ENCODE data around the gene MRPL58.
A peak's percentile ranks its signal among the peaks of the same experiment; 100 is the strongest.
"Not testable (repeated sequence)": the region's sequence is repeated elsewhere in the genome, so short reads cannot be mapped to it uniquely, and the experiment has no call there.

The MRPL58 gene

DNA sequence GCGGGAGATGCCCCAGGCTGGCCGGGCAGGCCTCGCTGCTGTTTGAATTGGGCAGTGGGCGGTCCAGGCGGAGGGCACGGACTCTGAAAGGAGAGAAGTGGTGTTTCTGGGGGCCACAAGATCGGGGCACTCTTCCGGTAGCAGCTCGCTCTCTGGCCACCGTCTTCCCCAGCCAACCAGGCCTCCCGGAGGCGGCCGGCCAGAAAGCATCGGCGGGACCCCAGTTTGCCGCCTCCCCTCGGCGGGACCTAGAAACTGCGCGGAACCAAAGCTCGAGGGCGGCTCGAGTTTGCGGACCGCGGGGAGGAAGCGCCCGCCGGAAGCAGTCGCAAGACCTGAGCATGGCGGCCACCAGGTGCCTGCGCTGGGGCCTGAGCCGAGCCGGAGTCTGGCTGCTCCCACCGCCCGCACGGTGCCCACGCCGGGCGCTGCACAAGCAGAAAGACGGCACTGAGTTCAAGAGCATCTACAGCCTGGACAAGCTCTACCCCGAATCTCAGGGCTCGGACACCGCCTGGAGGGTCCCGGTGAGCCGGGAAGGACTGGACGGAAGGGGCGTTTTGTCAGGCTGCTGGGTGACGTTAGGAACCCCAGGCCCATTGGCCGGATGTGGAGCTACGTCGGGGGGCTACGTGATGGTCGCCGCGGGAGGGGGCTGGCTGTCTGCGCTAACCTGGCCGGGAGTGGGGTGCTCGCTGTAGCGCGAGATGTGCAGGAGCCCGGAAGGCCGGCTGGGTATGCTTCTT lies at the start of gene MRPL58:
MRPL58 (plus strand) TSS at position 325 of the 746 bp plus-strand sequence; CDS start at position 342, 17 bp downstream.
- DNase-seq (ENCODE audit: low spot score), result peak; percentile 84

DNA sequence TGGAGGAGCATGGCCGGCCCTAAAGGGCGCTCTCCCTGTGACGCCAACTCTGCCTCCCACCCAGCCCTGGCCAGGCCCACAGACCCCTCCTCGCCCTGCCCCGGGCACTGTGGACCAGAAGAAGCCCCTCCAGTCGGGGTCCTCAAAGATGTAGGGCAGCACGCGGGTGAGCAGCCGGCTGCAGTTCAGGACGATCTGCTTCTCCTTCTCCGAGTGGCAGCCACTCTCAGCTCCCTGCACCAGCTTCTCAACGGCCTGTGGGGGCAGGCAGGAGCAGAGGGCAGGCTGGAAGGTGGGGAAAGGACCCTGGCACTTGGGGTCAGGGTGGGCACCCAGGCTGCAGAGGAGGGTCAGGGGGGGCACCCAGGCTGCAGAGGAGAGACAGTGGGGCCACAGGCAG lies 48.8 kb upstream of the MRPL58 start:
- DNase-seq (ENCODE audit: low spot score), result no peak

DNA sequence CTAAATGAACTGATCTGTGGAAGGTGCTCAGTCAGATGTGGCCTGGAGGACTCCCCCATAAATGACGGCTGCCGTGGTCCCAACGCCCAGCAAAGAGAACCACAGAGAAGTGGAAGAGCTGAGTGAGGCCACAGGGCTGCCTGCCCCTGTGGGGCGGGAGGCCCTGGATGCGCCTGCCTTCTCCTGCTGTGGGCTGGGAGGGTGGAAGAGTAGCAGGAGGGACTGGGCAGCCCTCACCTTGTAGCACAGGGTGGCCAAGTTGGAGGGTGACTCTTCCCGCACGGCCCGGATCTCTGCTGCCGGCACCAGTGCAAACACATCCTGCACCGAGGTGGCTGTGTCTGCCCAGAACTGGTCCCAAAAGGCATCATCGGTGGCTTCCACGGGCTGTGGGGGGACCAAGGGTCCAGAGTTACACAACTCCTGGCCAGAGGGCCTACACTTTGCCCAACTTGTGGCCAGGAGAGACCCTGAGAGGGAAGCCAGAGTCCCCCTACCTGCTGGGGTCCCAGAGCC lies 48.2 kb upstream of the MRPL58 start:
- DNase-seq (ENCODE audit: low spot score), result no peak

DNA sequence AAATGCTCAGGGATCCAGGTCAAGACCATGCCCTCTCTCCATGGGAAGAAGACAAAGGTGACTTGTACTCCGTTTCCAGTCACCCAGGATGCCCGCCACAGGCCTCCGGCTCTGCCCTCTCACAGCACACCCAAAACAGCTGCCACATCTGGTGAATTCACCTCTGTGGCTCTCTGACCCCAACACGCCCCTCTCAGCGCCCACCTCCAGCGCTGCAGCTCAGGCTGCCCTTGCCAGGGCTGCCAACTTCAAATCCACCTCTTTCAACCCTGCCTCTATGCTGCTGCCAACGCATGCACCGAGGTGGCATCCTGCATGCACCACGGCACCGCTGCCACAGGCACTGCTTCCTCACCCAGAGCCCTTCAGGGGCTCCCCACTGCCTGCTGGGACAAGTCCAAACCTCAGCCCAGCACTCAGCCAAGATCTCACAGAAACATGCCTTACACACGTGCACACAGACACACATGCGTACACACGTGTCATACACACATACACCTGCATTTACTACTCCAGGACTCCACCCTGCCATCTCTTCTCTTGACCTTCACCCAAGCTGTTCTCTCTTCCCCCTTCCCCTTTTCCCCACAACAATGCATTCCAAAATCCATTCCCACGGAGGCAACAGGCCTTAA lies 47.4 kb upstream of the MRPL58 start:
- DNase-seq (ENCODE audit: low spot score), result no peak

DNA sequence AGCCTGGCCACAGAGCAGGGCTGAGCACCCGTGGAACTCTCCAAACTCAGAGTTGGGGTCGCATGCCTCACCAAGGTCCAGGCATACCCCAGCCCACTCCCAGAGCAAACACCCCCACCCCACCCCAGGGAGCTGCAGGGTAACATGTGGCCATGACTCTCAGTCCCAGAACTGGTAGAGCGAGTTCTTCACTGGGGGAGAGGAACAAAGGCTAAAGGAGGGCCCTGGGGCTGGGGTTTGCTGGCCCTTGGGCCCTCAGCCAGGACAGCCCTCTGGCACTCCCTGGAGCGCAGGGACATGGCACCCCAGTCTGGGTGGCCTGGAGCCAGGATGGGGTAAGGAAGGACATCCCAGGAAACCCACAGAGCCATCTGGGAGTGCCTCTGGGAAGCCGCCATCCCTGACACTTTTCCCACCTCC lies 44.1 kb upstream of the MRPL58 start:
- no peak for DNase-seq (ENCODE audit: low spot score)

DNA sequence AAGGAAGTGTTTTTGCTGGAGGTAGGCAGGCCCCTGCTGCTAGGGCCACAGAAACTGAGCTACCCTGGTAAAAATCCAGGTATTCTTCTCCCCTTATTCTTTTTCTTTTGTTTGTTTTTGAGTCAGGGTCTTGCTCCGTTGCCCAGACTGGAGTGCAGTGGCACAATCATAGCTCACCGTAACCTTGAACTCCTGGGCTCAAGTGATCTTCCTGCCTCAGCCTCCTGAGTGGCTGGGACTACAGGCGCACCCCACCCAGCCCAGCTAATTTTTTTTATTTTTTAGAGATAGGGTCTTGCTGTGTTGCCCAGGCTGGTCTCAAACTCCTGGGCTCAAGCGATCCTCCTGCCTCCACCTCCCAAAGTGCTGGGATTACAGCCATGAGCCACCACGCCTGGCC lies 43.0 kb upstream of the MRPL58 start:
- DNase-seq (ENCODE audit: low spot score), result not testable (repeated sequence)

DNA sequence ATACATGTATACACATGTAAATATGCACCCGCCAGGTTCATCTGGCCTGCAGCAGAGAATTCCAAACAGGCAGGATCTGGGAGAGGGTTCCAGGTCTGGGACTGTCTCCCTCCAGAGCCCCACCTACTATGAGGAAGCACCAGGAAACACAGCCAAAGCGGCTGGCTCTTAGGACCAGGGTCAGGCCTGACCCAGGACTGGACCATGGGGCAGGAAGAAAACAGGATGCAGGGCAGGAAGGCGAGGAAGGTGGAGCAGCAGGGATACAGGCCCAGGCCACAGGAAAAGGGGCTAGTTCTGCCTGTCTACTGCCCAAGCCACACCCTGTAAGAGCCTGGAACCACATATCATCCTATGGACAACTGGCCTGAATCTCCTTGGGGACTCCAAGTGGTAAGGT lies 42.1 kb upstream of the MRPL58 start:
- no peak for DNase-seq (ENCODE audit: low spot score)

DNA sequence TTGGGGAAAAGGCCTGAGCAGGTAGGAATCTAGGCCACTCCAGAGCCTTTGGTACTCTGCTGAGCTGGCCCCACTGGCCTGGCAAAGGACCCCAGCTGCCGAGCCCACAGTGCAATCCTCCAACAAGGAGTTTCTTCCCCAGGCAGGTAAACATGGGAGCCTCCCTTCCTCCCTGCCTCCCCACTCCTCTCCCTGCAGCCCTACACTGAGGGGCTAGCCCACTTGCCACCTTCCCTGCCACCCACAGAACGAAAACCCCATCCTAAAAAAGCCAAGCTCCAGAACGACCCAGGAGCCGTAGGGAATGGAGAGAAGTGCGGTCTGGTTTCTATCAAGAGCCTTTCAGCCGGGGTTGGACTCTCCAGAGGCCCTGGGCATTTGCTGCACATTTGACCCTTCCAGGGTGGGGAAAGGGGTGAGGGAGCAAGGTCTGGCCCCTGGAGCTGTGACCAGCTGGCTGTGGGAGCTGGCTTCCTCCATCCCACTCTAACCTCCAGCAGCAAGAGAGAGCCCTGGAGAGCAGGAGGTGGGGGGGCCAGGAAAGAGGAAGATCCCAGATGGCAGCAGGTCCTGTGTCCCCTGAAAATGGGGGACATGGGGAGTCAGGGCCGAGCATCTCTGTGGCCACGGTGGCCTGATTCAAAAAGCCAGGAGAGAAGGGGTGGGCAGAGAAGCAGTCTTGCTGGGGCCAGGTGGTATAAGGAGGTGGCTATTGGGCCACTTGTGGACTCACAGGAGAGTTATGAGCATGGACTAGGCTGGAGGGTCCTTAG lies 41.2 kb upstream of the MRPL58 start:
- DNase-seq (ENCODE audit: low spot score), result no peak

DNA sequence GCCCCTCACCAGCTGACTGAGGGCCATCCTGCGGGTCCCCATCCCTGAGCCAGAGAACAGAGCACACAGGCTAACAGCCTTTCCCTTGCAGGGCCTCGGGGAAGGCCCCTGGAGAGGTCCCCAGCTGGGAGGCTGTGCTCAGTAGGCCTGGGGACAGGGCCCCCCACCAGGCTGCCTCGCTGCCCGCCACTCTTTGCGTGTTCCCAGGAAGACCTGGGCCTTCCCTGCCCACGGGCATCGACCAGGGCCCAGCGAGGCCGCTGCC lies 40.7 kb upstream of the MRPL58 start:
- no peak for DNase-seq (ENCODE audit: low spot score)

DNA sequence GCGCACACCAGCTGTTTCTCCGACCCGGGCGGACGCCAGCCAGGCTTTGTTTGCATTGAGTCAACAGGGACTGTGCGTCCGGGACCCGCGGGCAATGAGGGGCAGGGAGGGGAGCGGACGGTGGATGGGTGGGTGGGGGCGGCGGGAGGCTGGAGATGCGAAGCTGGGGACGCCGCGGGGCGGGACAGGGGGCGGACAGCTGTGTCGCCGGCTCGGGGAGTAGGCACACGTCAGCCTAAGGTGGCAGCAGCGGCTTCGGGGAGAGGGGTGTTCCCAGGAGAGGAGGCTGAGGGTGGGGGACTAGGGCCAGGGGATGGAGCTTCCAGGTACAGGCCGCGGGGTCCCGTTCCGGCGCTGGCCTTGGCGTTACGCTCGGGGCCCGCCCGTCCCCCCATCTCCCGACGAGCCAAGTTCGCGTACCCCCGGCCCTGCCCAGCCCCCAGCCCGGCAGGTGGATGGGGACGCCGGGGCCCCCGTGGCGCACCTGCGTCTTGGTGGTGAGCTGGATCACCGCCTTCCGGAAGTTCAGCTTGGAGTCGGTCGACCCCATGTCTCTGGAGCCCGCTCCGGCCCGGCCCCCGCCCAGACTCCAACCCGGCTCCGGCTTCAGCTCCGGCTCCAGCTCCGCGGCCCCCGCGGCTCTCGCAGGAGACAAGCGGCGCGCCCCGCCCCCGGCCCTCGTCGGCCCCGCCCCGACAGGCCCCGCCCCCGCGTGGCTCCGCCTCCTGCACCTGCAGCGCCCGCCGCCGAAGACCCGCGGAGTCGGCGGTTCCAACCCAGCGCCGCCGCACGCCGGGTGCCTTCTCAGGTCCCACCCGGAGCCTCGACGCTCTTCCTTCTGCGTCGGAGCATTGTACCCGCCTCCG lies 40.1 kb upstream of the MRPL58 start, which contains the start of gene HID1:
HID1 (minus strand) TSS at position 653 of the 866 bp plus-strand sequence; CDS start at position 550, 103 bp downstream.
- peak; percentile 84 for DNase-seq (ENCODE audit: low spot score)

DNA sequence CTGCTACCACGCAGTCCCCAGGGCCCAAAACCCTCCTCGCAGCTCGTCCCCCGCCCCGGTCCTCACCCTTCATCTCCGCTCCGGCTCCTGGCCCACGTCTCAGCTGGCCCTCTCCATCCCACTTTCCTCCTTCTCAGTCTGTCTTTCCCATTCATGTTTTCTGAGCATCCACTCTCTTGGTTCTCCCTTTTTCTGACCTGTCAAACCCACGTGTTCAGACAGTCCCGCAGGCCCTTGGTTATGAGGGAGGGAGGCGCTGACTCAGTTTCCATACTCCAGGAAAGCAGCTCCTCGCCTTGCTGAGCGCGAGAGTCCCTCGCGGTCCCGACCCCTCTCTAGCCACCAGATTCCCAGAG lies 39.5 kb upstream of the MRPL58 start:
- no peak for DNase-seq (ENCODE audit: low spot score)

DNA sequence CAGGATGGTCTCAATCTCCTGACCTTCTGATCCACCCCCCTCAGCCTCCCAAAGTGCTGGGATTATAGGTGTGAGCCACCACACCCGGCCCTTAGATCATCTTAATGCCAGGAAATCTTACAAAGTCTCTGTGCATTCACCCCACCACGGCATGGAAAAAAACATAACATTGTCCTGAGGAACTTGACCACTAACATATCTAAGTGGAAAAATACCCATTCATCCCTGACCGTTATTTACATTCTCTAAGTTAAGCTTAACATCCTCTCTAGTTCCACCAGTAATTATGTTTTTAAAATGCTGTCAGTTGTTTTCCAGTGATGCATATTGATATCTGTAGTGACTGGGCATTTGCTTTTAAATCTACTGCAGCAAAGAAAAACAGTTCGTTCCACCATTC lies 36.5 kb upstream of the MRPL58 start:
- DNase-seq (ENCODE audit: low spot score), result no peak

DNA sequence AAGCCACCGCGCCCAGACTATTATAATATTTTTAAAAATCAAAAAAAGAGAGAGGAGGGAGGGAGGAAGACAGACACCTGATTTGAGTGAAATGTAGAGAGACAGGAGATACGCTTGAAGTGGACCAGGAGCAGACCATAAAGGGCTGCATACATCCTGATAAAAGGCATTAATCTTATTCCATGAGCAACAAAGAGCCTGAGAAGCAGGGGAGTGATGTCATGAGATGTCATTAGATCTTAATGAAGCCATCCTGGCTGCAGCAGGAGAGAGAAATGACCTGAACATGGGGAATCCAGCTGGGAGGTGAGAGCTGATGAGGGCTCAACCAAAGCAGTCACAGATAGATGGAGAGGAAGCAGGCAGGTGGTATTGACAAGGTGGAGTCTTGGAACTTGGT lies 34.7 kb upstream of the MRPL58 start:
- no peak for DNase-seq (ENCODE audit: low spot score)

DNA sequence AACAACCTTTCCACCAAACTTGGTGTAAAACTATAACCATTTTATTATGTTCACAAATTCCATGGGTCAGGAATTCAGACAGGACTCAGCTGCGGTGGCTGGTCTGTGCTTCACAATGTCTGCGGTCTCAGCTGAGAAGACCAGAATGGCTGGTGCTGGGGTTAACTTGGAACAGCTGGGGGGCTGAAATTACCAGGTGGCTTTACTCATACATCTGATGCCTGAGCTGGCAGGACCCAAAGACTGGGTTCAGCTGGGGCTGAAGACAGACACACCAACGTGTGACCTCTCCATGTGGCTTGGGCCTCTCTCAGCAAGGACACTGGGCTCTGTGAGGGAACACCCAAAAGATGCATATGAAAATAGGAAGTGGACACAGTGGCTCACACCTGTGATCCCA lies 34.2 kb upstream of the MRPL58 start:
- no peak for DNase-seq (ENCODE audit: low spot score)

DNA sequence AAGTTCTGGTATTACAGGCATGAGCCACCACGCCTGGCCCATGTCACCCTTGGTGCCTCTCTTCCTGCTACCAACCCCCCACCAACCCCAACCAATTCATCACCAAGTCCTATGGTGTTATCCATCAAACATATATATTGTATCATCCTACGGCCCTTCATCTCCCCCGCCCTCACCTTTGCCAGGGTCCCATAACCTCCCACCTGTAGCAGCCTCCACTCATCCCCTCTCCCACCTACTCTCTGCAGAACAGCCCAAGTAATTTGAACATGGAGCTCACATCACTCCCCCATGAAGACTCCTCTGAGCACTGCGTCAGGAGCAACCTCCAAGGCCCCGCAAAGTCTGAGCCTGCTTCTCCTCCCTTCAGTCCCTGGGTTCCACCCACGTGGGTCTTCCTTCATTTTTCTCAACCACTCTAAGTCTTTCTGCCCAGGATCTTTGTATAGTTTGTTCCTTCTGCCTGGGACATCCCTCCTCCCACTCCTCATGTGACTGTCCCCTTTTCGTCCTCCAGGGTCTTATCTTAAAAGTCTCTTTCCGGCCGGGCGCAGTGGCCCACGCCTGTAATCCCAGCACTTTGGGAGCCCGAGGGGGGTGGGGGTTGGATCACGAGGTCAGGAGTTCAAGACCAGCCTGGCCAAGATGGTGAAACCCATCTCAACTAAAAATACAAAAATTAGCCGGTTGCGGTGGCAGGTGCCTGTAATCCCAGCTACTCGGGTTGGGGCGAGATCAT lies 32.9 kb upstream of the MRPL58 start:
- no peak for DNase-seq (ENCODE audit: low spot score)

DNA sequence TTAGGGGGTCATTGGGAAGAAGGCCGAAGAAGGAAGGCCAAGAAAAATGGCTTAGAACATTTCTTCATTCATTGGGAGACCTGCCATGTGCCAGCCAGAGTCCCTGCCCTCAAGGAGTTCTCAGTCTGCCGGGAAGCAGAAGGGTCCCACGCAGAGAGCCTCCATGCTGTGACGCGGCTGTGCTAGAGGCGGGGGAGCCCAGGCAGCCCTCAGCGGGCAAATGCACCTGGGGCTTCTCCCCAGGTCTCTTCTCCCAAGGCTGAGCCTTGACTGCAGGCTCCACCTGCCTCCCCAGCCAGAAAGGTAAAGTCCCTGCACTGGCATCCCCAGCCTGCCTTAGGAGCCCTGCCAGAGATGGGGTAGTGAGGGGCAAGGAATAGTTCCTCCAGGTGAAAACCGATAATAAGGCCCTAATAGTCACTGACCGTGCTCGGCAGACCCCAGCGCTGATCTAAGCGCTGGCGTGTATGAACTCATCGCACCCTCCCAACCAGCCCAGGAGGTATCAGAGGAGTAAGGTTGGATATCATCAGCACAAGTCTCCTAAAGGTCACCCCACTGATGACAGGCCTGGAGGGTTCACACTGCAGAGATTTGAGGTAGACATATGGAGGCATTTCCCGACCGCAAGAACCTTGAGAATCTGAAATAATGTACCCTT lies 31.0 kb upstream of the MRPL58 start:
- DNase-seq (ENCODE audit: low spot score), result no peak

DNA sequence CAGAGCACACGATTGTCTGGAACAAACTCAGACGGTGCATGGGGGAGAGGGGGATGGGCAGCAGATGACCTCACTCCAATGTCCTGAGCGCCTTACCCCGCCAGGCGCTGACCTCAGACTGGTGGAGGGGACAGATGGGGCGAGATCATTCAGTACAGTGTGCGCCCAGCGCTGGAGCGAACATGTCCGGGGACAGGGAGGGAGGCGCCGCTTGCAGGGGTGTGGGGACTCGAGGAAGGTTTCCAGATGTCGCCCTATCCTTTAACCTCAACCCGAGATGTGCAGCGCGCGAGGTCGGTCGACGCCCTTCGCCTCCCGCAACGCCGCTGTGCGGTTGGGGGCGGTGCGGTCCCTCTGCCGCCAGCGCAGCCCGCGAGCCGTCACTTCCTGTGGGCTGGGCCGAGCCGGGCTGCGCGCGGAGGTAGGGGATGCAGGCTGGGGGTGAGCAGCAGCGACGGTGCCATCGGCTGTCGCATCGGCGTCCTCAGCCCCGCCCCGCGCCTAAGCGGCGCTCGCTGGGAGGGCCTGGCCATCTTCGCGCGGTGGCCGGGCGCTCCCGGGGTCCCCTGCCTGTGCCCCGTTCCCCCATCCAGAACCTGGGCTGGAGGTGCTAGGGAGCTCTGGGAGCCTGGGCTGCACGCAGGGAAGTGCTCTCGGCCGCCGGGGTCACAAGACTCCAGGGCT lies 30.3 kb upstream of the MRPL58 start:
- DNase-seq (ENCODE audit: low spot score), result peak; percentile 92

DNA sequence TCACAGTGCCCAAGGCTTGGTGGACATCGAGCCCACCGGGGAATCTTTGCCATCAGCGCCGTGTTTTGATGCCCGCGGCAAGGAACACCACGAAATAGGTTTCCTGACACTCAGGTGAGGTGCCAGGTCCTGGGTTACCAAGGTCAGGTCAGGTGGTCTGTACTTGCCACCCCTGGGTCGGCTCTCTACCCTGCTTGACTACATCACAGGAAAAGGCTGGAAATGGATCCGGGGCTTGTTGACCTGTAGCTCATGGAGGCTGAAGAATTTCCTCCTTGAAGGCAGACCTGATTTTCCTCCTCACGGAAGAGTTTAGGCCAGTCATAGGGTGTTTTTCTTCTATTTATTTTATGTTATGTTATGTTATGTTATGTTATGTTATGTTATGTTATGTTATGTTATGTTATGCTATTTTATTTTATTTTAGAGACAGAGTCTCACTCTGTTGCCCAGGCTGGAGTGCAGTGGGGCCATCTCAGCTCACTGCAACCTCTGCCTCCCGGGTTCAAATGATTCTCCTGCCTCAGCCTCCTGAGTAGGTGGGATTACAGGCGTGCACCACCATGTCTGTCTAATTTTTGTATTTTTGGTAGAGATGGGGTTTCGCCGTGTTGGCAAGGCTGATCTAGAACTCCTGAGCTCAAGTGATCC lies 29.7 kb upstream of the MRPL58 start:
- not testable (repeated sequence) for DNase-seq (ENCODE audit: low spot score)

DNA sequence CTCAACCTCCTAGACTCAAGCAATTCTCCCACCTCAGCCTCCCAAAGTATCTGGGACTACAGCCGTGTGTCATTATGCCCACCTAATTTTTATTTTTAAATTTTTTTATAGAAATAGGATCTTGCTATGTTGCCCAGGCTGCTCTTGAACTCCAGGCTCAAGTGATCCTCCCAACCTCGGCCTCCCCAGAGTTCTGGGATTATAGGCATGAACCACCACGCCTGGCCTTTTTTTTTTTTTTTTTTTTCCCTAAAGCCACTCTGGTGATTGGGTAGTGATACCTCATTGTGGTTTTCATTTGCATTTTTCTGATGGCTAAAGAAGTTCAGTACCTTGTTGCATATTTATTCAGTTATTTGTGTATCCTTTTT lies 26.3 kb upstream of the MRPL58 start:
- DNase-seq (ENCODE audit: low spot score), result no peak

DNA sequence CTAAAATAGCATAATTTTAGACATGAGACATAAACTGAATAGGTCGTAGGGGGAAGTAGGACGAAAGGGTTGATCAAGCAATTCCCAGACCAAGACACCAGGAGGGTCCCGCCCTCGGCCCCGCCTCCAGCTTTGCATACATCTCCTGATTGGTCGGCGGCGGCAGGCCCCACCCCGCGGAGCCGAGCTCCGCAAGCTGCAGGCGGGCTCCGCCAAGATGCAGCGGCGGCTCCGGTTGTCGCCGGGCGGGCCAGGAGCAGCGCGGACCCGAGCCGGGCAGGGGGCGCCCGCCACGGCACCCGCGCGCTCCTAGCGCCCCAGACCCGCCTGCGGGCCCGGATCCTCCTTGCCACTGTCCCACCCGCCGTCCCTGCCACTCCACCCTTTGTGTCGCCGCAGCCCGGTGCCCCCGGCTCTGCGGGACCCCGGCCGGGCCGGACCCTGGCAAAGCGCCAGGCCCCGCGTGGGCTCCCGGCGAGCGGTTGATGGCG lies 25.0 kb upstream of the MRPL58 start, which contains the start of gene CDR2L:
CDR2L (plus strand) TSS at position 215 of the 491 bp plus-strand sequence. CDS start 412 bp downstream, outside the sequence.
- DNase-seq (ENCODE audit: low spot score), result peak; percentile 98
